GM03348 (cell line): ENCODE measurements around the gene FAM78A.
"Not testable (repeated sequence)": the region's sequence is repeated elsewhere in the genome, so short reads cannot be mapped to it uniquely, and the experiment has no call there.

ENCODE experiments used
- DNase-seq: peaks from one replicate; pipeline ENCODE4 v3.0.0; 2012; ENCODE audit warnings: low spot score

FAM78A gene

DNA sequence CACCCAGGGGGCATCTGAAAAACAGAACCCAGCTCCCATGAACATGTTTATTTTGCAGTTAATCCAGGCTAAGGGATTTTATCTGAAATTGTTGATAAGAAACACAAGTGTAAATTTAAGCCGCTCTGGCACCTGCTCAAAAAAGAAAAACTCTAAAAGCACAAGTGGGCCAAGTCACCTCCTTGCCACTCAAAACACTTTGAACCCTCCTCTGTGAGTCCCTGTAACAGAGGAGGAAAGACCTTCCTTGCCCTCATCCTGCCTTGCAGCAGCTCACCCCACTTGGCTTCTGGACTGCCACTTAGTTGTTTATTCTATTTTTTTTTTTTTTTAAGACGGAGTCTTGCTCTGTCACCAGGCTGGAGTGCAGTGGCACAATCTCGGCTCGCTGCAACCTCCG lies 39.5 kb downstream of the FAM78A start:
- DNase-seq, result no peak

DNA sequence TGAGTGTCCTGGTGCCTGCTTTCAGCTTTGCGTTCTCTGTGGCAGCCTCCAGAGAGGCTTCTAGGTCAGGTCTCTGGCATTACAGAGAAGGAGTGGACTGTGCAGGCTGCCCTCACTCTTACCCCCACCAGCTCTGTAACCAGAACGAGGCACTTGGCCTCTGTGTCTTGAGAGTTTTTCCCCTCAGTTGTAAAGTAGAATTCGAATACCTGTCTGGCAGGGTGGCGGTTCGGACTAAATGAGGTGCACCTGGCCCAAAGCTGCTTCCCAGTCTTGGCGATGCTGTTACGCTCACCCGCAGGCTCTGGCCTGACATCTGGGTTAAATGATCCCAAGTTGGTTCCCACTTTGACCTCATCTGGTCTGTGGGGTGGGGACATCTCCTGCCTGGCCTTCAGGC lies 40.1 kb downstream of the FAM78A start:
- DNase-seq, result no peak

DNA sequence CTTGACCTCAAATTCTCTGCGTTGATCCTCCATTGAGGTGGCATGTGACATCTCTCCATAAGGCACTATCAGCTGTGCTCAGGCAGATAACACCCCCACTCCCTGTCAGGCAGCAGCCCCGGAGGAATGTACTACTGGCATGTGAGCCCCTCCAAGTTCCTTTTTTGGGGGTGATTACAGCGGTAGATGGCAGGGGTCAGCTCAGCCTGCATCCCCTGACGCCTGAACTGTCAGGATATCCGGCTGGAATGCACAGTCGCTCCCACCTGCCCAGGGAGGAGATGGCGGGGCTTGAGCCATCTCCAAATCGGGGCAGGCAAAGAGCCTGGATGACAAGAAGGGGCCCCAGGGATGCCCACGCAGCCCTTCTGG lies 40.8 kb downstream of the FAM78A start:
- DNase-seq, result no peak

DNA sequence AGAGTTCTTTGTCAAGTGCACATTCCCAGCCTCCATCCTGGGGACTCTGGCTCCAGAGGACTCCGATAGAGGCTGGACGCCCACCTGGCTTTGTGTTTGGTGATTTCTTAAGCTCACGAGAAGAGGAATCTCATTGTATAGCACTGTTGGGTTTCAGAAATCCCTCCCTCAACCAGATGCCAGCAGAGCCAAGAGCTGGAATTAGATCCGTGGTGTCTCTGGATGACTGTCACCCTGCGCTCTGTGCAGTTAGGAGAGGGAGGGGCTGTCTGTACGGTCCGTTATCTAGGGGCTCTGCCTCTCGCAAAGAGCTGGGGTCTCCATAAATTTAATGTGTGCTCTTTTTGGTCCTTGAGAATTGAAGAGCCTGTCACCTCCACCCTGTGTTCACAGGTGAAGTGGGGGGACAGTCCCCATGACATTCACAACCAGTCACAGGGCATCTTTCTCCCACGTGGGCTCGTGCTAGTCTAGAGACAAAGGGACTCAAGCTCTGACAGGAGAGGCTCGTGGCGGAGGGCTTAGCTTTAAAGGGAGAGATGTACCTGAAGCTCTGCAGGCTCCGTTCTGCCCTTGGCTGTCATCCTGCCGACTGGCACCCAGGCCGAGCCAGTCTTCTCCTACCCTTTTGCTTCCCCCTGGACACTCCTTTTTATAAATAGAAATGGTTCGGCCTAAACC lies 41.4 kb downstream of the FAM78A start:
- no peak for DNase-seq

DNA sequence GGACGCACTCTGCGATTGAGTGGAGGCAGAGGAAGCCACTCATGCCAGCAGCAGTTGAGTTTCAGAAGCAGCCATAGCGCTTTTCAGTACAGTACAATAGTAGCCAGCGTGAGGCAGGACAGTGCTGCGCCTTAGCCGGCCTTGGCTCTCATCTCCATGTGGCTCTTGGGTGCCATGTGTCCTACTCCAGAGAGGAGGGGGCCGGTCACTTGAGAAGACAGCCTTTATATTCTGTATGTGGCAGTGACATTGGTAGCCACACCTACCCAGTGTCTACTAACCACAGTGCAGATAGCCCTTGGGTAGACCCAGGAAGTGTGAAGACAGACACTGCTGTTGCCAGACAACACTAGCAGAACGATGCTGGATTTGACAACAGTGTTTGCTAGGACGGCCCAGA lies 42.3 kb downstream of the FAM78A start:
- no peak for DNase-seq

DNA sequence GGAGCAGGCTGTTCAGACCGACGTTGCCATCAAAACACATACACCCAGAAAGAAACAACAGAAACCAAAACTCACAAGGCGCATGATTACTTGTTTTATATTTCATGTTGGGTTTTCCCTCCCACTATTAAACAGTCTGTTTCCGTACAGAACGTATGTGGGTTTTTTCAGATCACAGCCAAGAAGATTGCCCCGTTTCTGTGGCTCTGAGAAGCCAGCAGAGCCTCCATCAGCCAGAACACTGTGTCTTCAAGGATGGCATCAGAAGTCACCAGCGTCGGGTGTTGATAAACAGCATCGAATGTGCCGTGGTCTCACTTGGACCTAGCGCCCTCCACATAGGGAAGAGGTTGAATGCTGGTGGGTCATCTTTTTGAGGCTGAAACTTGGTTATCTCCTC lies 42.8 kb downstream of the FAM78A start:
- DNase-seq, result no peak

DNA sequence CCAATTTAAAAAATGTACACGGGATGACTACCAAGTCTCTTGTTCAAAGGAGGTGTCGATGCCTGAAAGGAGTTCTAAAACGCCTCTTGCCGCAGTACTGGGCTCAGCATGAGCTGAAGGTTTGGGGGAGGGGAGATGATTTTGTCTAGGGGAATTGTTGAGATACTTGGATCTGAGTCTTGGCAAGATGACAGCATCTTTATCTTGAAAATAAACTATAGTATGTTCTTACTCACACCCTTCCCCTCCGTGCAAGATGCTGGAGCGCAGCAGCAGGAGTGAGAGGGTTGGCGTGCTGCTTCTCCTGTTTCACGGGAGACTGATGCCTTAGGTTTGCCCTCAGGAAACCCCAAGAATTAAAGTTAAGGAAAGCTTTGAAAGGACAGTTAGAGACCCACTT lies 47.3 kb downstream of the FAM78A start:
- no peak for DNase-seq

DNA sequence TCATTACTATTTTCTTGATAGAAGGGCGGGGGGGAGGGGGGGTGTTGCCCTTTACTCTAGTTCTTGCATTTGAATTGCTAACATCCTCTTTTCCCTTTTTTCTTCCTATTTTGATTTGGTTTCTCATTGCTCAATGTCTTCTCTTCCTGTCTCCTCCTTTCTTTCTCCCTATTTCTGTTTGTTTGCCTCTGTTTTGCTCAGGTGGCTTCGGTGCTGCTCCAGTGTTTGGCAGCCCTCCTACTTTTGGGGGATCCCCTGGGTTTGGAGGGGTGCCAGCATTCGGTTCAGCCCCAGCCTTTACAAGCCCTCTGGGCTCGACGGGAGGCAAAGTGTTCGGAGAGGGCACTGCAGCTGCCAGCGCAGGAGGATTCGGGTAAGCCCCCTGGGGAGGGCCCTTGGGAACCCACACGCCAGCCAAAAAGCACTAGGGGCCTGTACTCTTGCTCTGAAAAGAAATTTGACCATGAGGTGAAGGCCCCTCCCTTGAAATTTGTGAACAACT lies 48.3 kb downstream of the FAM78A start:
- no peak for DNase-seq

DNA sequence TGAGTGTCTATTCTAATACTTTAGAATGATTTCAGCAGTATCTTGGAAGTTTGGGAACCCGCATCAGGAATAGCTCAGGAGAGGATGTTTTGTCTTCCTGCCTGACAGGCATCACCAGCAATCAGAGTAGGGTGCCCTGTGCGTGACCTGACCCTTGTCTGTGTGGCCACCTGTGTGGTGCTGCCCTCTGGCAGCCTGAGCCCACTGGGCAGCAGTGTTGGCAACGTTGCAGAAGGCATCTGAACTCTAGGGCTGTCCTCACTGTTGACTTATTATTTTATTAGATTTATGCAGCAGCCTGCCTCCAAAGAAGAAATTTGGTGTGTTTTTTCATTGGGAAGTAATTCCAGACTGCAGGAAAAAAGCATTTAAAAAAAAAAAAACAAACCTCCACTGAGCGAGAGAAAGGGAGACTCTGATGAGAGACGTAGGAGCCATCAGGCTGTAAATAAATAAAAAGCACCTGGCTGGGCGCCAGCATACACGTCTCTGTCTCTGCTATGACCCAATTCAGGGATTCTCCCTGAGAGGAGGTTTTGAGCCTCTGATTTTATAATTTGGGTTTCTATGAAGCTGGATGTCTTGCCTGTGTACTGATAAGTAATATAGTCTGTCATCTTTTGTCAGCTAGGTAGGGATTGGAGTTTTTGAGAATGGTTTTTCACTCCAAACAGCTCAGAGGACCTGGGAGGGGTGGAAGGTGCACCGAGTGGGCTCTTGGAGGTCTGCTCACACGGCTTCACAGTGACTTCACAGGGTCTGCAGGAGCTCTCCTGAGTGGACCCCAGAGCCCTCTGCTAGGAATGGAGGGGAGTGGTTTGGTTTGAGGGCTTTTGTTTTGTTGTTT lies 49.0 kb downstream of the FAM78A start:
- DNase-seq, result no peak

DNA sequence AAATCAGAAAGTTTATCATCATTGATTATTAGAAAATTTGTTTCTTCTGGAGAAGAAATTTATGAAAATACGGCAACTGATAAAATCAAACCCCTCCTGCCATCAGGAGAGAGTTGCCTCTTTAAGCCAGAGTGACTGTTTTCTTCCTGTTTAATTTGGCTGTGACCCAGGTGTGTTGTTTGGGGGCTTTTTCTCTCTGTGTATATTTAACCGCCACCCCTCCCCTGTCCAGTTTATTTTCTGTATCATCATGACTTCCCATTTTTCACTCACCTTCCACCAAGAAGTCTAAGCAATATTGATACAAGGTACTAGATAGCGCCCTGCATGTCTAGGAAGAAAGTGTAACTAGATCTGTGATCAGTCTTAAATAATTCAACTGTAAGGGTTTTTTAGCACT lies 50.1 kb downstream of the FAM78A start:
- no peak for DNase-seq

DNA sequence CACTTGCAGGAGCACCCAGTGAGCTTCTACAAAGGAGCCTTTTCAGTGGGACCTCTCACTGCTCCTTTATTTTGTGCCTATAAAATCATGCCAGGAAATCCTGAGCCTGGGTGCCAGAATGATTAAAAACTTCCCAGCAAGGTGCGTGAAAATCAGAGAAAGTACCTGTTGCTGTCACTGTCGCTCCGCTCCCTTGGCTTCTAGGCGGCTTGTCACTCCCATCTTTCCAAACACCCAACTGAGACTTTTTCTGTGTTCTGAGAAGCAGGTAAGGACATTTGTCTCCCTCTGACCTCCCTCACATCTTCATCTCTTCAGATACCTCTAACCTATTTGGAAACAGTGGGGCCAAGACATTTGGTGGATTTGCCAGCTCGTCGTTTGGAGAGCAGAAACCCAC lies 53.9 kb downstream of the FAM78A start:
- no peak for DNase-seq

DNA sequence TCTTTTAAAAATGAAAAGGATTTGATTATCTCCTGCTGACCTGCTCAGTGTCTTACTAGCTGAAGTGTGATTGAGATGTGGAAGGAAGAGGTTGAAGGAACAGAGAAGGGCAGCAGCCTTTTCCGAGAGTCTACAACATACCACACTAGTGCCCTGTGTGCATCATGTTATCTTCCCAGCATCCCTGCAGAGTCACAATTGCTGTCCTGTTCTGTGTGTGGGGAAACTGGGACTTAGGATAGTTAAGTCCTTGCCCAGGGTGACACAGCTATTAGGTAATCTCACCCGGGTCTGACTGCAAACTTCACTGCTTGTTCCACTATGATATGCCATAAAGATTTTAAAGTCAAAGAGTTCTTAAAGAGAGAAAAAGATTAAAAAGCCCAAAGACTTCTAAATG lies 55.8 kb downstream of the FAM78A start:
- no peak for DNase-seq

DNA sequence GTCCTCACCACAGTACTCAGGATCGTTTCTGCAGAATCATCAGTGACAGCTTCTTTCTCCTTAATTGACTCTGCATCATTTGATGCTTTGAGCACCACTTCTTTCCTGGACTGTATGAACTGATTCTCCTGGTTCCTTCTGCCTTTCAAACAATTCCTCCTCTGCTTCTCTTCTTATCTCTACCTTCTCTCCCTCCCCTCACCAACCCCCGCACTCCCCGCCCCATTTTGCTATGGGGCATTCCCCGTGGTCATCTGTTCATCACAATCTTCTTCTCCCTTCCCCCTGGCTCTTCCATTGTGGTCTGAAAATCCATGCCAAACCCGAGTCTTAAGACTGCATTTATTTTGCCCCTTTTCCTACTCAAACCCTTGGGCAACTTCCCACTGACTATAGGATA lies 57.9 kb downstream of the FAM78A start:
- DNase-seq, result no peak

DNA sequence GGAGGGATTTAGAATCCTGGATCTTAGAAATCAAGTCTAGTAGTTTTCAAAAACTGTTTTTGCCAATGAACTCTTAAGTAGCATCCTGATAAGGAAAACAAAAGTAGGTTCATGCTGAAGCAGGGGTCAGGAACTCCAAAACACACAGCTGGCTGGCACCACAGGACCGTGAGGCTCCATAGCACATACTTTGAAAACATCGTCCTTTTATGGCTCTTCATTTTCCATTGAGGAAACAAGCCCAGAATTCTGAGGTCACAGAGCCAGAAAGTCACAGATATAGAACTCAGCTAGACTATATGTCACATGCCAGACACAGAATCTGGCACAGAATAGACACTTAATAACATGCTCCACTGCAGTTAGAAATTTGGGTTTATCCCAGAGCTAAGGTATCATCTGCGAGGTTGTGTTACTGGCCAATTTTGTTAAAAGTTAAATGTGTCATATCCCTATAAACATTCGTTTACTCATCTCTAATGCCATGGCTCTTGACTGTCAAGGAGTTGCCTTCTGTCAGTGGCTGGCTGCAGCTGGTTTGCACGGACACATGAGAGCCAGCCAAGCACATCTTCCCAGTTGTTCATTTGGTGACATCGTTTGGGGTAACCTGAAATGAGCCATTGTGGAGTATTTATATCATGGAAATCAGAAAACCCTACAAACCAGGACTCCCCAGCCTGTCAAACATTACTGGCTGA lies 58.8 kb downstream of the FAM78A start:
- DNase-seq, result no peak

DNA sequence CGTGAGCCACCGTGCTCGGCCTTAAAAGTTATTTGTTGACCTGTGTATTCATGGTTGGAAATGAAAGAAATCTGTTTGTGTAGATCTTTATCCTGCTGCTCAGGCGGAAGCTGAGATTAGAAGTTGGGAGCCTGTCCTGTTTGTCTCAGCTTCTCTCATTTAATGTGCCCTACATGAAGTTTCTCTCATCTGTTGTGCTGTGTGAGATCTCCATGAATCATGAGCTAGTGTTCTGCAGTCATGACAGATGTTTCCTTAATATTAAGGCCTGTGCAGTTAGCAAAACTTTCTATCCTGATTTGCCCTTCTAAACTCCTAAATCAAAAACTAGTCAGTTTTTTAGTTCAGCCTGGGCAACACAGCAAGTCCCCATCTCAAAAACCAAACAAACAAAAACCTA lies 59.5 kb downstream of the FAM78A start:
- no peak for DNase-seq

DNA sequence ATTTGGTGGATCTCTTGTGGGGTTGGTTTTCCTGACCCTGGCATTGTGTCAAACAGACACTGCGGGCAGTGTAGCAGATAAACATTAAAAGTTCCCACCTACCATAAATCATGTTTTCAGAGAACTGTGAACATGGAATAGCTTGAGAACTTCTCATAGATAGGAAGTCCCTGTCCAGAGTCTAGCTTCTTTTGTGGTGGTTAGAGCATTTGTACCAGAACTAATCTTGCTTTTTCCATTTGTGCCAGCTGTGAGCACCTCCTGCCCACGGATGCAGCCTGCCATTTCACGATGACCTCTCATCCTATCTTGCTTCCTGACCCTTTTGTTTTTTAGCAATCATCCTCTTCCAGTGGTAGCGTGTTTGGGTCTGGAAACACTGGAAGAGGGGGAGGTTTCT lies 61.4 kb downstream of the FAM78A start:
- no peak for DNase-seq

DNA sequence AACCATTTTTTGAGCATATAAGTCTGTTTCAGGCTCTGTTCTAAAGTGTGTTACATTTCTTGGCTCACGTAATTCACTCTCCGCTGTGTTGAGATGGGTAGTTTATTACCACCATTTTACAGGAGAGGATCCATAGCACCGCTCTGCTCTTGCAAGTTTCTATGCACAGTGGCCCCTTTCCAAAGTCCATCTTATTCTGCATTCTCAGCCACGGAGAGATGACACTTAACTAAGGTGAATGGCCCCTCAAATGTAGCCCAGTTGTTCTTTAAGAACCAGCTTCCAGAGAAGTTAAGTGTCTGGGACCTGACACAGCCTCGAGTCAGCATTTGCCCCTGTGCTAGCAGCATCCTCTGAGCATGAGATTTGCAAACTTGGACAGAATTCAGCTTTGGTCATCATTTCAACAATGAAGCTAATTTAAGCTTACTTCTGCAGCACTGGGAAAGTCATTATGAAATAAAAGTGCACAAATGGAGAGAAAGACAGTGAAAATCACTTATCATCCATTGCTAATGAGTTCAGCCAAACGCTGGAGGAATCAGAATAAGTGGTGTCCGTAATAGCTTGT lies 61.9 kb downstream of the FAM78A start:
- no peak for DNase-seq

DNA sequence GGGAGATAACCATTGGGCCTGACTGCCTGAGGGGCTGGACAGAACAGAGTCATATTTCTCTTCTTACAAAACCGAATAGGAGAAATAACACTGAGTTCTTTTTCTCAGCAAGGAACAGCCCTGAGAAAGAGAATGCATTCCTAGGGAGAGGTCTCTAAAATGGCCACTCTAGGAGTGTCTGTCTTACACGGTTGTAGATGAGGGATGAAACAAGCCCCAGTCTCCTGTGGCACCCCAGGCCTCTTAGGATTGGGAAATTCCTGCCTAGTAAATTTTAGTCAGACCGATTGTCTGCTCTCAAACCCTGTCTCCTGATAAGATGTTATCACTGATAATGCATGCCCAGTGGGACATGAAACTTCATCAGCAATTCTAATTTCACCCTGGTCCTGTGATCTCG lies 64.4 kb downstream of the FAM78A start:
- DNase-seq, result not testable (repeated sequence)
